DMS79 (cell line): ENCODE data around the gene PRRC2C.
"Not testable (repeated sequence)": the region's sequence is repeated elsewhere in the genome, so short reads cannot be mapped to it uniquely, and the experiment has no call there.

Experiments
- DNase-seq: peaks from one replicate; lab custom pipeline; 2025; lab: John Stamatoyannopoulos, UW

PRRC2C gene

DNA sequence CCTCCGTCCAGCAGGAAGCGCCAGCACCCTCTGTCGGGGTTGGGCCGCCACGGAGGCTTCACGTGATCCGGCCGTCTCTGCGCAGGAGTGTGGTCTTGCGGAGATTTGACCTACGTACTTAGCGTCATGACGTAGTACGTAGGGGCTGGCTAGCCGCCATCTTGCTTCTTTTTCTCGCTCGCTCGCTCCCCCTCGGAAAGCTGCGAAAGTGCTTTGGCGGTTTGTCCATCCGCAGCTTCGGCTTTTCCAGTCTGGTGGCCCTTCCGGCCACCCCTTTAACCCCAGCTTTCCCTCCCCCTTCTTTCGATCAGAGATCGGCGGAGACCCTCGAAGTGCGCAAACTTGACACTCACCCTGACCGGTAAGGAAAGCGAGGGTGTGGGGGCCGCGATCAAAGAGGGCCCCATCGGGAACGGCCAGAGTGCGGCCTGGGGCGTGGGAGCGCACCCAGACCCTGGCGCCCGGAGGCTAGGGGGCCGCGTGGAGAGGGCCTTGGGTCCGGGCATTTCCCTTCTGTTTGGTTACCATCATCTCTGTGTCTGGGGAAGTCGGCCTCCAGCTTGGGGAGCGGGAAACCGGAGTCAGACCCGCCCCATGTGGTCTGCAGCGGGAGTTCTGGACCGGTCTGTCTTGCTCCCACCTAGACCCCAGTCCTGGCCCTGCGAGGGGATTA, at the start of gene PRRC2C:
TSS of gene PRRC2C (plus strand) at position 156 of the 673 bp plus-strand sequence. CDS start 26,559 bp downstream, outside the sequence.
- peak; percentile 92 for DNase-seq

DNA sequence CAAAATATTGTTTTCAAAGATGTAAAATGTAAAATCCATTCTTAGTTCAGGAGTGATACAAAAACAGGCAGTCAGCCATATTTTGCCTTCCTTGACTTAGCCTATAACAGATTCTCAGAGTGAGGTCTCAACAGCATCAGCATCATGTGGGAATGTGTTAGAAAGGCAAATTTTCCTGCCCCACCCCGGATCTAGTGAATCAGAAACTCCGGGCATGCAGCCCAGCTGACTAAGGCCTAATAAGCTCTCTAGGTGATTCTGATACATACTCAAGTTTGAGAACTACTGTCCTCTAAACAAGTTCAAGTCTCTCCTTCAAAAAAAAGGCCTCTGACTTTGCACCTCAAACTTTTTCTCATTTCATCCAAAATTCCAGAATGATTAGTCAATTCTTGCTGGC, 46.9 kb upstream of the PRRC2C start:
- no peak for DNase-seq

DNA sequence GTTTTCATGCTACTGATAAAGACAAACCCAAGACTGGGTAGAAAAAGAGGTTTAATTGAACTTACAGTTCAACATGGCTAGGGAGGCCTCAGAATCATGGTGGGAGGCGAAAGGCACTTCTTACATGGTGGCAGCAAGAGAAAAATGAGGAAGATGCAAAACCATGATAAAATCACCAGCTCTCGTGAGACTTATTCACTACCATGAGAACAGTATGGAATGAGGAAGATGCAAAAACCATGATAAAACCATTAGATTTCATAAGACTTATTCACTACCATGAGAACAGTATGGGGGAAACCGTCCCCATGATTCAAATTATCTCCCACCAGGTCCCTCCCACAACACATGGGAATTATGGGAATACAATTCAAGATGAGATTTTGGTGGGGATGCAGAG, 45.1 kb upstream of the PRRC2C start:
- not testable (repeated sequence) for DNase-seq

DNA sequence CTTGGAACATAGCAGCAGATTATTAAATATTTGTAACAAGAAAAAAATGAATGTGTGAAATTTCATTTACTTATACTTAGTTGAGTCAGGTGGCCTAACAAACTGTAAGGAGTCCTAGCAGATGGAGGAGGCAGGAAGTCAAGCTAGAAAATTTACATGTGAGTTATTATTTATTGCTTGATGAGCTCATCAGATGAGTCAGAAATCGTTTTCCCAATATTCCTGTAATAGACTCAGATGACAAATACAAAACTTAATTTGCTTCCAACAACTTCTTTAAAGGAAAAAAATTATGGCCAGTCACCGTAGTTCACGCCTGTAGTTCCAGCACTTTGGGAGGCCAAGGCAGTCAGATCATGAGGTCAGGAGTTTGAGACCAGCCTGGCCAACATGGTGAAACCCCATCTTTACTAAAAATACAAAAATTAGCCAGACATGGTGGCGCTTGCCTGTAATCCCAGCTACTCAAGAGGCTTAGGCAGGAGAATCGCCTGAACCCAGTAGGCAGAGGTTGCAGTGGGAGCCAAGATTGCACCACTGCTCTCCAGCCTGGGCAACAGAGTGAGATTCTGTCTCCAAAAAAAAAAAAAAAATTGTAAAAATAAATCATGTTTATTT, 43.9 kb upstream of the PRRC2C start:
- not testable (repeated sequence) for DNase-seq

DNA sequence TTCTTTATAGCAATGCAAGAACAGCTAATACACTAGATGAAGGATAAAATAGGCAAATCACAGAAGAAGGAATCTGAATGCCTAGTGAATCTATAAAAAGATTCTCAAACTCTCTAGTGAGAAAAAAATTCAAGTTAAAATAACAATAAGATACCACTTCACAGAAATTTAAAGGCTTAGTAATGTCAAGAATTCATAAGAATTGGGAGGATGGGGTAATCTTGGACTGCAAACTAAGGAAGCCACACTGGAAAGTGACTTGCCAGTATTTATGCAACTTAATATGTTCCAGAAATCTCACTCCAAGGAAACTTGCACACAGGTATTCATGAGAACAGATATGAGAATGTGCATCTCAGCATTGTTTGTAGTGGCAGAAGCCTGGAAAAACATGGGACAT, 38.9 kb upstream of the PRRC2C start:
- DNase-seq, result no peak

DNA sequence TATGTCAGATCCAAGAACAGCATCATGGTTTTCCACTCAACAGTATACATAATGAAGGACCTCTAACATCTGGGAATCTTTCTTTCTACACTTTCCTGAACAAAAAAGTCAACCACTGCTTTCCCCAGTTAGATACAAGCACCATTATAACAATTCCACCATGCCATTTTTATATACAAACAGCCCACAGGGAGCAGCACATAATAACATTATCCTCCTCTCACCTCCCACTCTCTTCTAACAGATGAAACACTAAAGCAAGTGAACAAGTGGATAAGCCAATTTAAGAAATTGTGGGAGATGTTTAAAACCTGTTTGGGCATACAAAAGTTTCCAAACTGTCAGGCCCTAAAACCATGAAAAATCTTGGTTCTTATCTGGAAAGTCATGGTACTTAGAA, 29.4 kb upstream of the PRRC2C start:
- no peak for DNase-seq

DNA sequence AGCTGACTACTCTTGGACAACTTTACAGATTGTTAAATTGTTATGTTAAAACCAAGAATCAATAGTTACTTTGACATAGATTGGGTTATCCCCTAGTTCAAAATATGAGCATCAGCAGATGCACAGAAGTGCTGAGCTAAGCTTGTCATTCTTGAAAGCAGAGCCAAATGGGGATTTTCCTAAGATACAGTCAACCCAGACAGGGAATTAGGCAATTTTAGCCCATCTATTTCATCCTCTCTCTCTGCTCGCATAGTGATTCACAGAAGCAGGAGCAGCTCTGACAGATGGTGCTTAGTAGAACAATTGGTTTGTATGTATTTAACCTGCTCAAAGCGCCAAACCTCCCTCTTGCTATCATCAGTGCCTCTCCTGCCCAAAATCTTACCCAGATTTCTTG, 27.9 kb upstream of the PRRC2C start:
- no peak for DNase-seq

DNA sequence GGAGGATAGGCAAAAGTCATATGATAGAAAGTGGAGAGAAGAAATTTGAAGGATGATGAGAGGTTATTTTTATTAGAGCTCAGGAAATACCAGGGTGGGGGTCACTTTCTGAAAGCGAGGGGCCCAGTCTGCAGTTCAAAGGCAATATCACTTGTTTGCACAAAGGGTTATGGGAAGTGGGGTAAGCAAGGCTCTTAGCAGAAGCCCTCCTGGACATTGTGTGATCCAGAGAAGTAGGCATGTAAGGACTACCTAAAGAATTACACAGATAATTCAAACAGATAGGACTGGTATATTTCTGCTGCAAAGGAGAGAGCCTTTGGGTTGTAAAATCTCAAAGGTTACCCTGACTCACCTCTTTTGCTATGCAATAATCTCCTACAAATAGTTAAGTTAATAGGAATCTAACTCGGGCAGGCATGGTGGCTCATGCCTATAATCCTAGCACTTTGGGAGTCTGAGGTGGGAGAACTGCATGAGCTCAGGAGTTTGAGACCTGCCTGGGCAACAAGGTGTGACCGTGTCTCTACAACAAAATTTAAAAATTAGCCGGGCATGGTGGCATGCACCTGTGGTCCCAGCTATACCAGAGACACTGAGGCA, 25.2 kb upstream of the PRRC2C start:
- DNase-seq, result no peak

DNA sequence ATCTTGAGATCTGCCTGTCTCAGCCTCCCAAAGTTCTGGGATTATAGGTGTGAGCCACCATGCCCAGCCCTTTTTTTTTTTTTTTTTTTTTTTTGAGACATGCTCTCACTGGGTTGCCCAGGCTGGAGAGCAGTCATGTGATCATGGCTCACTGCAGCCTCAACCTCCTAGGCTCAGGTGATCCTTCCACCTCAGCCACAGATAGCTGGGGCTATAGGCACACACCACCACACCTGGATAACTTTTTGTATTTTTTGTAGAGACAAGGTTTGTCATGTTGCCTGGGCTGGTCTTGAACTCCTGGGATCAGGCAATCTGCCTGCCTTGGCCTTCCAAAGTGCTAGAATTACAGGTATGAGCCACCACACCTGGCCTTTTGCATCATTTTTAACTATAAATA, 17.7 kb upstream of the PRRC2C start:
- DNase-seq, result no peak

DNA sequence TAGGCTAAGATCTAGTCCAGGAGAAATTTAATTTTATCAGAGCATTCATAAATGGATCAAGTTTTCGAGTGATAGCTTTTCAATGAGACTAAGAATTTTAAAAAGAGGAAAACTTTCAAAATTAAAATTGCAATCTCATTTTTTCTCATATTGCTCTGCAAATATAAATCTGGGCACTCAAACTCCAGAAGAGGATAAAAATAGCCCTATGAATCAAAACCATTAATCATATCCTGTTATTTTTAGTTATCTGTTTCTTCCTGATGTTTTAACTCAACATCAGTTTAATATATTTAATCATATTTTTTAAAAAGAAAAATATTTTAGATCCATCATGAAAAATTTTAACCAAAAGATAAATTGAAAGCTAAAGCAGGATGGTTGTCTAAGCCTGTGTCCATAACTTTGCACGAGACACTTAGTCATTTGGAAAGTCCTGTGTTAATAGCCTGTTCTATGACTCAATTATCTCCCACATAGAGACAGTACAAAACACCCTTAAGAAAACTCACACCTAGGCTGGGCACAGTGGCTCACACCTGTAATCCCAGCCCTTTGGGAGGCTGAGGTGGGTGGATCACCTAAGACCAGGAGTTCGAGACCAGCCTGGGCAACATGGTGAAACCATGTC, 17.1 kb upstream of the PRRC2C start:
- DNase-seq, result no peak

DNA sequence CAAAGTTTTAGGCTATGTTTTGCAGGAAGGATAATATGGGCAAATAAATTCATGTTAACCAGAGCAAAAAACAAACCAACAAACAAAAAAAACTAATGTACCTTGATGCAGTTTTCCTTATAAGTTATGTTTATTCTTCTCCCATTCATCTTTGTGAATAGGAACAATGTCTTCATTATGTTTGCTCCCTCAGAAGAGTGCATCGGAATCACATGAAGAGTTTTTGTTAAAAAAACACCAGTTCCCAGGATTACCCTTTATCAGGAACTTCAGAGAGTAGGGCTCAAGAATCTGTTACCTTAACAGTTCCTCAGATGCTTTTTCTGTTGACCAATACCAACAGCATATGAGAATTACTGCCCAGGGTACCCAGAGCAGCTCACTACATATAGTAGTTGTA, 14.6 kb upstream of the PRRC2C start:
- no peak for DNase-seq

DNA sequence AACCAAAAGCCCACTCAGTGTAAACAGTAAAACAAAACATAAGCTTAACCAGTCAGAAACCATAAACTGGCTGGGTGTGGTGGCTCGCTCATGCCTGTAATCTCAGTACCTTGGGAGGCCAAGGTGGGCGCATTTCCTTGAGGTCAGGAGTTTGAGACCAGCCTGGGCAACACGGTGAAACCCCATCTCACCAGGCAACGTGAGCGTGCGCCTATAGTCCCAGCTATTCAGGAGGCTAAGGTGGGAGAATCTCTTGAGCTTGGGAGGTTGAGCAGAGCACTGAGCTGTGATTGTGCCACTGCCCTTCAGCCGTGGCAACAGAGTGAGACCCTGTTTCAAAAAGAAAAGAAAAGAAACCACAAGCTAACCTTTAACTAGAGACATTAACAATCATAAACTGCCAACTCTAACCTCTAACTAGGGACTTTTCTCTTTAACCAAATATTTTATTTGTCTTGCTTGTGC, 13.1 kb upstream of the PRRC2C start:
- no peak for DNase-seq

DNA sequence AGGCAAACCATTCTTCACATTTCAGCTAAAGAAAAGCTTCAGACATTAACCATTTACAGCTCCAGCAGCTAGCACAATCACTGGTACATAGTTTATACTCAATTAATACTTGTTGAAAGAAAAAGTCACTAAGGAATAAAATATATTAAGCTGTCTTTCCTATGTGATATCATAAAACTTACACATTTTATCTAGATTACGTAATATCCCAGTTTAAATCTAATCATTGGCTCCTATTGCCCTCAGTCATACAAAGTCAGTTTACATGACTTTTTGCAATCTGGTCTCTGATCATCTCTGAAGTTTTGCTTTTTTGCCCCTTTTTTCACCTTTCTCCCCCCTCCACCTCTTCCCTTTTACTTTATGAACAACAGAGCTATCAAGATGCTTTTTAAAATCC, 8.5 kb upstream of the PRRC2C start:
- DNase-seq, result no peak

DNA sequence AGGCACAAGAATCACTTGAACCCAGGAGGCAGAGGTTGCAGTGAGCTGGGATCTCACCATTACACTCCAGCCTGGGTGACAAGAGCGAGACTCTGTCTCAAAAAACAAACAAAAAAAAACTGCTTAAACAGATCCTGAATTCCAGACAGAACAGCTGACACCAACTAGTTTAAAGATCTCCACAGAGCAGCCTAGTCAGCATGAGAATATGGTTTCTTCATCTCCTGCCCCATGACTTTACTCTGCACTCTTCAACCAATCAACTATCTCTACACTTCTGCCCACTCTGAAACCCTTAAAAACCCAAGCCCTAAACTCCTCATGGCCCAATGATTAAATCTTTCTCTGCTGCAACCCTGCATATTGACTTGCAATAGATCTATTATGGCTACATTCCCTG, 7.5 kb upstream of the PRRC2C start:
- no peak for DNase-seq

DNA sequence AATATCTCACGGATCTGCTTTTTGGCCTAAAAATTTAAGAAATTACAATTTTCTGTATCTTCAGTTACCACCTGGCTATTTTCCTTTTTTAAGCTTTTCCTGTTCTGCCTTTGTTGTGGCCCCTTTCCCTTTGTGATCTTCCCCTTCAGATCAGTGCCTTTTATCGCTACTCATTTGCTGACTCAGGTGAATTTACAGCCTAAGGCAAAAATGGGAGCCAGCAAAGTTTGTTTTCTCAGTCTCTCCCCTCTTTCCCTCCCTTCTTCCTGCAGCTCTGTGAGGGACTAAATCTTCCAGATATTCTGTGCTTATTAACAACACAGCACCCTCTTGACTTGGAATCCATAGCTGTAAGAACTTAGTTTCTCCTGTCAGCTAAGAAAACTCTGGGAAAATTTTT, 5.3 kb upstream of the PRRC2C start:
- no peak for DNase-seq

DNA sequence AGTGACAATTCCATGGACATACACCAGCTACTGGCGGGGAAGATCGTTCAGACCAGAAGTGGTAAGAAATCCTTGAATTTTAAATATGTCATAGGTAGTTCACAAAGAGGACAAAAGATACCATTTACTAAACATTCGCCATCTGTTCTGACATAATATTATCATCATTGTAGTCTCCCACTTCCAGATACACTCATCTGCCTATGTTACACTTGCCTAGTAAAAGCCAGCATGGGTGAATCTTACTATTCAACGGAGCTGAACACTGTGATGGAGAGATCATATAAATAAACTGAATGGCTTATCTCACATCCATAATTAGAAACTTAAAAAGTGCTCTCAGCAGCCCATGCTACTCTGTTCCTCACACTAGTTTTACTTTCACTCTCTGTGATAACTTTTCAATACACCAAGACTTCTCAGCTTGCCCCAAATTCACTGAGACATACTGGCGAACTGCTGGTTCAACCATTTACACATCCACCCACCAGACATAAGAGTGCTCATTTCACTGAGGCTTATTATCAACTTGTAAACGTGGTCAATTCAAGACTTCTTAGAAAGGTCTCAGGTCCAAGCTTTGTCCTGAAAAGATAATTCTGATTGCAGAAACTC, 463 bp upstream of the PRRC2C start:
- DNase-seq, result no peak

DNA sequence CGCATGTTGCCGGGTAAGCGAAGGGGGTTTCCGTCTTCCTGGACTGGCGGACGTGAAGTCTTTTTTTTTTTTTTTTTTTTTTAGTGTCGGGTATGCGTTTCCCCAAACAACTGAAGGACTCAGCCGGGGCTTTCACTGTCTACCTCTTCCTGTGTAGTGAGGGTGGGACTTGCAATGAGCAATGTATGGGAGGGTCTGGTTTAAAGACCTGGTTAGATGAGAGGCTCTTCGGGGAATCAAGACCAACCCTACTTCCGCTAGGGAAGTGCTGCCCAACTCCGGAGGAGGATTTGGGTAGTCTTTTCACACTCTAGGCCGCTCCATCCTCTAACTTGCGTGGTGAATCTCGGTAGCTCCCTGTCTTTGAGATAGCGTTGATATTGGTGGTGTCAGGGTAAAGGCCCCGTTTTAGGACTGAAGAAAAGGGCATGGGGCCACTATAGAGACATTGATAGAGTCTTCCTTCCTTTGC, 754 bp downstream of the PRRC2C start:
- DNase-seq, result peak; percentile 23

DNA sequence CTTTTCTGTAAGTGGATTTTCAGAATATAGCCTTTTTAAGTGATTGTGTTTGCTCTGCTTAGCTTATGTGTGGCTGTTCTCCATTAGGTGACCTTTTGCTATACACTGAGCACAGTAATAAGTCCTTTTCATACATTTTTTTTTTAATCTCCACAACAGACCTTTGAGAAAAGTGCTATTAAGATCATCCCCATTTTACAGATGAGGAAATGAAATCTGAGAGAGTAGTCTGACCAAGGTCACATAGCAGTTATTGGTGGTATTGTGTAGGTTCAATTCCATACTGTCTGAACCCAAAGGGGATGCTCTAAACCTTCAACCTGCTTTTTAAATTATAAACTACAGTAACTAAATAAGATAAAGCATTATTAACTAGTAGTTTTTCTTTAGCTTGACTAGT, 1.7 kb downstream of the PRRC2C start:
- DNase-seq, result no peak

DNA sequence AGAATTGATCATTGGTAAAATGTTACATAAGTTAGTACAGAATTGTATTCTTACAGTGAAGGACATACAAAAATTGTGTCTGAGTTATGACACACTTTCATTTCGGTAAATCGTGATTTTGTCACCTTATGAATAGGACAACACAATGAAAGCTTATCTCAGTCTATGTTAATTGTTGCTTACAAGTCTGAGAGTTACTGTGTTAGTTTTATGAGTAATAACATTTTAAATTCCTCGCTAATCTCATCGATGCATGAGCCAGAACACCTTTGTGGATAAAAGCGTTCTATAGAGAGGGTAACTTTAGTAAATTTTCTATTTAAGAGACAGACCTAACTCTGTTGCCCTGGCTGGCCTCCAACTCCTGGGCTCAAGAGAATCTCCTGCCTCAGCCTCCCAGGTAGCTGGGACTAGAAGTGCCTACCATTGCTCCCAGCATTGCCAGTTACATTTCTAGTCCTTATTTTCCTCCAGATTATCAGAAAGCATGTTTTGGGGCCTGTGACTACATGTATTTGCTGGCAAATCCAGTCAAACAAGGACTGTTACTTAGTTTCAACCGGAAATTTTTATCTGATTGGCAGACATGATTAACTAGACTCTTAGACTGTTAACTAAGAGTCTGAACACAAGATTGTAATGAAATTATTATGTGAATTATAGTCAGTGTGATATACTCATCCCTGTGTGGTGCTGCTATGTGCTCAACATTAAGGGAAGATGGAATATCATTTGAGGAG, 3.0 kb downstream of the PRRC2C start:
- DNase-seq, result no peak

DNA sequence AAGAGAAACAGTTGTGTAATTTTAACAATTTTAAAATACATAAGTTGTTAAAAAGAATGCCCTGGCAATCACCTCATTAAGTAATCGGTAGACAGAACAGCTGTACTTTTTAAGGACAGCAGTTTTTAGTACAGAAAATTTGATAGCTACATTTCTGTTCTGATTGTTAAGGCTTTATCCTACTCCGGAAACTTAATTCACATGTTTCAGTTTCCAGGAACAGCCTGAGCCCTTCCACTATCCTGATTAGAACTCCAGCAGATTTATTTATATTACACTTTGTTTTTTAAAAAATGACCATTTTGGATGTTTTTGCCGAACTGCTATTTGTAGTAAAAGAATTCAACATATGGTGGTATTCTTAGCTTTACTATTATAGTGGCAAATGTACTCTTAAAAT, 8.7 kb downstream of the PRRC2C start:
- no peak for DNase-seq

DNA sequence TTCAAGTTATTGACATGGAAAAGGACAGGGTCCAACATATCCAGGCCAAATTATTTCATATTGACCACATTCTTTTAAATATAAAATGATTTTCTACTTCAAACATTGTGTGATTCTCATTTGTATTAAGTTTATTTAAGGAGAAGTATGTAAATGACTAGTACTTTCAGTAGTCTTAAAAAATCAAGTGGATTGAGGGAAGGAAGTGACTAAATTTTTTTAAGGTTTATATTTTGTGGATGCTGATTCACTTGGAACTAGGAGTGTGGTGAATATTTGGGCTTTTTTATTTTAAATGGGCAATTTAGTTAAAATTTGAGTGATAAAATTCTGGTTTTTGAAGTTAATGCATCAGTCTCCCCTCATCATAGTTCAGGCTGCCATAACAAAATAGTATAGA, 10.1 kb downstream of the PRRC2C start:
- DNase-seq, result no peak

DNA sequence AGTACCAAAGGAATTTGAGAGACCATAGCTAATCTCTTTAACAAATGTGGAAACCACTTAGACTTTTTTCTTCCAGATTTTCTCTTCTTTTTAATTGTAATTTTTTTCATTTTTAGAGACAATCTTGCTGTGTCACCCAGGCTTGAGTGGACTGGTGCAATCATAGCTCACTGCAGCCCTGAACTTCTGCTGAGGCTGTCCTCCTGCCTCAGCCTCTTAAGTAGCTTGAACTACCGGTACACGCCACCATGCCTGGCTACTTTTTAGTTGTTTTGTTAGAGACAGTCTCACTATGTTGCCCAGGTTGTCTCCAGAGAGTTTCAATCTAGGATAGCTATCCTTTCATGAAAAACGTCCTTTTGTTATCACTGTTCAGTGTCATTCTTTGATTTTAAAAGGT, 15.0 kb downstream of the PRRC2C start:
- no peak for DNase-seq
